ENCODE data around the gene NFS1.

DNA sequence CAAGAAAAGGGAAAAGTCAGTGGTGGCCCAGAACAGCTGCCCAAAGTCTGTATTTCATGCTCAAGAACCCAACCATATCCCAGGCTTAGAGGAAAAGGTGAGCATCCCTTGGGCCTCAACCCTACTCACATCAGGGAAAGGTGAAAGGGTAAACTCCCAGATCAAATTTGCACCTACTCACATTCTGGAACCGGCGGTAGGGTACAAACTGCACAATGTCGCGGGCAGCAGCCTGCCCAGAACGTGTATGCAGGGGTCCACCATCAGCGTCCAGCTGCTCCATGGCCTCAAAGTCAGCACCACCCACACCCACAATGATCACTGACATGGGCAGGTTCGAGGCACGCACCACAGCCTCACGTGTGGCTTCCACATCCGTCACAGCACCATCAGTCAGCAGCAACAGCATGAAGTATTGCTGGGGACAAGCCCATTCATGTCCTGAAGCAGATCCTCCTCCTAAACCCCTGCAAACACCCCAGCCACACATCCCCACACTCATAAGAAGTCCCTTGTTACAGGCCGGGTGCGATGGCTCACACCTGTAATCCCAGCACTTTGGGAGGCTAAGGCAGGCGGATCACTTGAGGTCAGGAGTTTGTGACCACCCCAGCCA is 72.7 kb downstream of the NFS1 start:
- TF ChIP-seq EZH2 (IDR thresholded peaks at IDR 0.05; ENCODE audit: low read depth, low read length, severe bottlenecking) (no peak), POLR2AphosphoS5 (IDR thresholded peaks at IDR 0.05; ENCODE audit: low read depth, low read length) (no peak), CREB1 (IDR thresholded peaks at IDR 0.05) (no peak), CEBPB (IDR thresholded peaks at IDR 0.05; ENCODE audit: low read depth, low read length) (no peak), POLR2A (IDR thresholded peaks at IDR 0.05; ENCODE audit: control extremely low read depth in 1 of 2, low read depth in 2 of 2, low read length in 2 of 2) (no peak), CBX5 (IDR thresholded peaks at IDR 0.05; ENCODE audit: low read depth, low read length) (no peak), ASH2L (IDR thresholded peaks at IDR 0.05; ENCODE audit: low read length) (no peak), SP4 (IDR thresholded peaks at IDR 0.05; ENCODE audit: low read length) (no peak), EP300 (IDR thresholded peaks at IDR 0.05; ENCODE audit: borderline replicate concordance in 1 of 2, low read depth in 2 of 2, low read length in 2 of 2) (no peak), BCL11A (IDR thresholded peaks at IDR 0.05; ENCODE audit: low read depth in 2 of 2, low read length in 2 of 2) (no peak), BRCA1 (IDR thresholded peaks at IDR 0.05; ENCODE audit: low read depth, low read length) (no peak), TEAD4 (IDR thresholded peaks at IDR 0.05; ENCODE audit: low read depth, low read length) (no peak)
- TF ChIP-seq, protein P1, sequence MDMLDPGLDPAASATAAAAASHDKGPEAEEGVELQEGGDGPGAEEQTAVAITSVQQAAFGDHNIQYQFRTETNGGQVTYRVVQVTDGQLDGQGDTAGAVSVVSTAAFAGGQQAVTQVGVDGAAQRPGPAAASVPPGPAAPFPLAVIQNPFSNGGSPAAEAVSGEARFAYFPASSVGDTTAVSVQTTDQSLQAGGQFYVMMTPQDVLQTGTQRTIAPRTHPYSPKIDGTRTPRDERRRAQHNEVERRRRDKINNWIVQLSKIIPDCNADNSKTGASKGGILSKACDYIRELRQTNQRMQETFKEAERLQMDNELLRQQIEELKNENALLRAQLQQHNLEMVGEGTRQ (IDR thresholded peaks at IDR 0.05; ENCODE audit: low read length), result no peak
- TF ChIP-seq, protein P2, sequence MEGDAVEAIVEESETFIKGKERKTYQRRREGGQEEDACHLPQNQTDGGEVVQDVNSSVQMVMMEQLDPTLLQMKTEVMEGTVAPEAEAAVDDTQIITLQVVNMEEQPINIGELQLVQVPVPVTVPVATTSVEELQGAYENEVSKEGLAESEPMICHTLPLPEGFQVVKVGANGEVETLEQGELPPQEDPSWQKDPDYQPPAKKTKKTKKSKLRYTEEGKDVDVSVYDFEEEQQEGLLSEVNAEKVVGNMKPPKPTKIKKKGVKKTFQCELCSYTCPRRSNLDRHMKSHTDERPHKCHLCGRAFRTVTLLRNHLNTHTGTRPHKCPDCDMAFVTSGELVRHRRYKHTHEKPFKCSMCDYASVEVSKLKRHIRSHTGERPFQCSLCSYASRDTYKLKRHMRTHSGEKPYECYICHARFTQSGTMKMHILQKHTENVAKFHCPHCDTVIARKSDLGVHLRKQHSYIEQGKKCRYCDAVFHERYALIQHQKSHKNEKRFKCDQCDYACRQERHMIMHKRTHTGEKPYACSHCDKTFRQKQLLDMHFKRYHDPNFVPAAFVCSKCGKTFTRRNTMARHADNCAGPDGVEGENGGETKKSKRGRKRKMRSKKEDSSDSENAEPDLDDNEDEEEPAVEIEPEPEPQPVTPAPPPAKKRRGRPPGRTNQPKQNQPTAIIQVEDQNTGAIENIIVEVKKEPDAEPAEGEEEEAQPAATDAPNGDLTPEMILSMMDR (IDR thresholded peaks at IDR 0.05; ENCODE audit: control extremely low read depth in 1 of 3, insufficient read depth in 1 of 3, low read depth in 1 of 3, low read length in 3 of 3), result no peak
